Spleen (tissue), 7 donors: ENCODE results near the gene TBRG1.

Source experiments
- CTCF ChIP-seq, 11 experiments: fragments of 200-600 bp in 7 of 11; fragments of 450-650 bp in 4 of 11; sonication (generic) in 4 of 11; IDR thresholded peaks in 8 of 11; conservative IDR thresholded peaks in 3 of 11; 1 replicate in 7 of 11; 2 replicates in 4 of 11; pipeline versions ENCODE4 v1.4.0 to v1.8.0; 2016 to 2021; ENCODE audit warnings: antibody characterized with exemption in 11 of 11, inconsistent platforms in 4 of 11, mild to moderate bottlenecking in 1 of 11
- POLR2A ChIP-seq, 3 donors: fragments of 450-650 bp; IDR thresholded peaks; one replicate each; pipeline ENCODE4 v1.5.1; 2017; ENCODE audit warnings: antibody characterized with exemption in 3 of 3, mild to moderate bottlenecking in 1 of 3
- POLR2AphosphoS5 ChIP-seq, 3 donors: sonication (generic); formaldehyde crosslinking; IDR thresholded peaks; one replicate each; pipeline ENCODE4 v1.5.1; 2017; ENCODE audit warnings: antibody characterized with exemption in 3 of 3
- donor health status: DM: no; HTN: no; CAD: no; lungs with moderate emphysema.
- donor health status: DM: no; HTN: no; CAD: no.
- donor health status: DM: no; HTN: no; CAD: no.

DNA sequence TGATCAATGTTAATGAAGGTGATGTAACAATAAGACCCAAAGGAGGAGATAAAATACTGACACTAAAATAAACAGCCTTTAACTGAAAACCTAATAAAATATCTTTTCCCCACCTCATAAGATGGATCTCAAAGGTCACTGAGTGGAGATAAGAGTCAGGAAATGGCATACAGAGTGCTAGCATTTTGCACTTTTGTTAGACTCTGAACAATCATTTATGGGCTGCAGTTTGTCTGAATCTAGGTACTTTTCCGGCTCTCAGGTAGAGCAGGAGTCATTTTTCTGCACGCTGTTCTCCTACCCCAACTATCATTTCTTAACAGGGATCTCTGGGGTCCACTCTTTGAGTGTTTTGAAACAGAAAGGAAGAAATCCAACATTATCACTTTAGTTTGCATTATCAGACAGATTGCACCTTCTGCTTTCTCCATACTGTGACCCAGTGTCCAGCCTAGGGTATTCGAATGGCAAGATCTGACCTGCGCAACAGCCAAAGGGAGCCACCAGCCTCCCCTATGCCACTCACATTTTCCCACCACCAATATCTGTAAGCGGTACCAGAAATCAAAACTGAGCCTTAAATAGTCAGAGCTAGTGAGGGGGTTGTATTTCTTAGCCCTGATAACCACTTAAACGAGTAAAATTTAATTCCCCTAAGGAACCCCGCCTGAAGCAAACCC is 50.0 kb downstream of the TBRG1 start:
- no peak for TF ChIP-seq CTCF (IDR thresholded peaks at IDR 0.05 in 8 of 11, conservative IDR thresholded peaks at IDR 0.05 in 3 of 11)
- no peak for TF ChIP-seq POLR2A (IDR thresholded peaks at IDR 0.05)
- no peak for TF ChIP-seq POLR2AphosphoS5 (IDR thresholded peaks at IDR 0.05)
